ENCODE measurements around the gene SCARB1.

SCARB1 gene

GRCh38 chr12:124831590-124831989 is 32.1 kb downstream of the SCARB1 start:
- TF ChIP-seq ZFX (IDR thresholded peaks at IDR 0.05; ENCODE audit: borderline replicate concordance) (no peak), CTCF (IDR thresholded peaks at IDR 0.05) (no peak)
- no peak overlapping the region for H3K27ac ChIP-seq

- no peak for TF ChIP-seq ZFX (IDR thresholded peaks at IDR 0.05; ENCODE audit: borderline replicate concordance)
- TF ChIP-seq CTCF (IDR thresholded peaks at IDR 0.05), result no peak
- peak overlapping the region; percentile 96 for H3K27ac ChIP-seq
Measured at GRCh38 chr12:124830306-124830705, 33.4 kb downstream of the SCARB1 start.

- H3K27ac ChIP-seq, result peak overlapping the region; percentile 96
- TF ChIP-seq ZFX (IDR thresholded peaks at IDR 0.05; ENCODE audit: borderline replicate concordance) (no peak), CTCF (IDR thresholded peaks at IDR 0.05) (no peak)
Measured at GRCh38 chr12:124829708-124830304, 33.9 kb downstream of the SCARB1 start.

GRCh38 chr12:124829008-124829707 is 34.5 kb downstream of the SCARB1 start:
- TF ChIP-seq CTCF (IDR thresholded peaks at IDR 0.05), result no peak
- TF ChIP-seq ZFX (IDR thresholded peaks at IDR 0.05; ENCODE audit: borderline replicate concordance), result no peak
- H3K27ac ChIP-seq, result peak overlapping the region; percentile 96

- peak overlapping the region; percentile 96 for H3K27ac ChIP-seq
- no peak for TF ChIP-seq CTCF (IDR thresholded peaks at IDR 0.05)
- TF ChIP-seq ZFX (IDR thresholded peaks at IDR 0.05; ENCODE audit: borderline replicate concordance), result no peak
Measured at GRCh38 chr12:124828264-124829007, 35.2 kb downstream of the SCARB1 start.

GRCh38 chr12:124827588-124828184 is 36.0 kb downstream of the SCARB1 start:
- TF ChIP-seq CTCF (IDR thresholded peaks at IDR 0.05) (0 out of 2 replicates have a peak, but pooled peaks have one; percentile 11), ZFX (IDR thresholded peaks at IDR 0.05; ENCODE audit: borderline replicate concordance) (no peak)
- peak overlapping the region; percentile 96 for H3K27ac ChIP-seq

Measured in 22Rv1 (cell line).